ENCODE data around the gene PPIL1. TPM values are rescaled to one million over a fixed set of nuclear protein-coding genes. Genes with fewer than 3 reads are reported as not detected.

The PPIL1 gene
- total and polyA plus RNA-seq, 2 of the 13 experiments (the other 11 are each of a cell fraction or from before 2014, with no cell fraction given) = 74.2 to 144 TPM

GRCh38 chr6:36851149-36851614 is 23.4 kb downstream of the PPIL1 start (continued):
- TF ChIP-seq POGK (CRISPR knock-in tag; conservative IDR thresholded peaks at IDR 0.05) = no peak
- no peak for TF ChIP-seq SIN3A (IDR thresholded peaks at IDR 0.05; ENCODE audit: borderline replicate concordance, low read depth, low read length)
- TF ChIP-seq SOX5 (CRISPR knock-in tag; IDR thresholded peaks at IDR 0.05; ENCODE audit: borderline replicate concordance) = 0 out of 2 replicates have a peak, but pooled peaks have one; percentile 6
- TF ChIP-seq GATAD2A (CRISPR knock-in tag; IDR thresholded peaks at IDR 0.05) = 0 out of 2 replicates have a peak, but pooled peaks have one; percentile 14
- TF ChIP-seq ERF (CRISPR knock-in tag; IDR thresholded peaks at IDR 0.05) = peak; percentile 66; the same call in 1 of the 2 replicates
- TF ChIP-seq U2AF1 (optimal IDR thresholded peaks at IDR 0.05; ENCODE audit: low read depth, low read length) = no peak
- no peak for TF ChIP-seq HNF4G (IDR thresholded peaks at IDR 0.05; ENCODE audit: borderline replicate concordance, low read depth, low read length)
- TF ChIP-seq HNF4G (CRISPR knock-in tag; IDR thresholded peaks at IDR 0.05; ENCODE audit: borderline replicate concordance, low read depth) = 0 out of 2 replicates have a peak, but pooled peaks have one; percentile 34
- peak; percentile 94 for TF ChIP-seq SMC3 (IDR thresholded peaks at IDR 0.05; ENCODE audit: low read length)
- TF ChIP-seq ZNF800 (CRISPR knock-in tag; IDR thresholded peaks at IDR 0.05) = 0 out of 2 replicates have a peak, but pooled peaks have one; percentile 54
- TF ChIP-seq ZFP90 (CRISPR knock-in tag; IDR thresholded peaks at IDR 0.05; ENCODE audit: borderline replicate concordance) = 0 out of 2 replicates have a peak, but pooled peaks have one; percentile 17

Data from HepG2 (cell line).